Lower leg skin (tissue), 4 donors: Measurements from ENCODE around the gene ZCCHC4. TPM values are rescaled to one million over a fixed set of nuclear protein-coding genes. Genes with fewer than 3 reads are reported as not detected.

ENCODE experiments used
- DNase-seq, 2 donors: peaks; one replicate each; pipeline ENCODE4 v3.0.0-alpha.2; 2019; ENCODE audit warnings: low spot score in 2 of 2
- H3K4me3 ChIP-seq: fragments of 200-600 bp; sonication (generic); 2 replicates; pipeline ENCODE4 v1.5.1; 2017; ENCODE audit warnings: mild to moderate bottlenecking, low read depth; ENCODE audit not compliant: poor library complexity, severe bottlenecking
- POLR2A ChIP-seq, 2 donors: fragments of 450-650 bp; IDR thresholded peaks; one replicate each; pipeline ENCODE4 v1.6.1; 2016 to 2017; ENCODE audit warnings: antibody characterized with exemption in 2 of 2, mild to moderate bottlenecking in 1 of 2, moderate library complexity in 1 of 2
- WGBS, 2 donors: methylation state at CpG; one replicate each; pipeline ENCODE4 v1.1.5; 2018; 5-methylcytosine and 5-hydroxymethylcytosine counted together
- intact Hi-C: fragments of 100-400 bp; cut with DNase I; formaldehyde crosslinking; loops from one replicate; pipeline ENCODE4 v1.15.0; 2023; ENCODE audit warnings: low total_unique reads
- total RNA-seq, 4 donors: library from RNA; depleted of rRNA; stranded (reverse); fragments of >200 nt; gene quantifications; one replicate each; pipeline ENCODE4 v1.1.0, GENCODE V29; 2016
- TF ChIP-seq, protein P1 (sequence below), 3 donors: fragments of 450-650 bp; IDR thresholded peaks; one replicate each; pipeline ENCODE4 v1.5.1; 2016; ENCODE audit warnings: antibody characterized with exemption in 3 of 3, mild to moderate bottlenecking in 3 of 3, moderate library complexity in 2 of 3

ZCCHC4 gene
- total RNA-seq, 4 donors from 2014 or later, result 5.7 to 13.7 (median 10.6) TPM

DNA sequence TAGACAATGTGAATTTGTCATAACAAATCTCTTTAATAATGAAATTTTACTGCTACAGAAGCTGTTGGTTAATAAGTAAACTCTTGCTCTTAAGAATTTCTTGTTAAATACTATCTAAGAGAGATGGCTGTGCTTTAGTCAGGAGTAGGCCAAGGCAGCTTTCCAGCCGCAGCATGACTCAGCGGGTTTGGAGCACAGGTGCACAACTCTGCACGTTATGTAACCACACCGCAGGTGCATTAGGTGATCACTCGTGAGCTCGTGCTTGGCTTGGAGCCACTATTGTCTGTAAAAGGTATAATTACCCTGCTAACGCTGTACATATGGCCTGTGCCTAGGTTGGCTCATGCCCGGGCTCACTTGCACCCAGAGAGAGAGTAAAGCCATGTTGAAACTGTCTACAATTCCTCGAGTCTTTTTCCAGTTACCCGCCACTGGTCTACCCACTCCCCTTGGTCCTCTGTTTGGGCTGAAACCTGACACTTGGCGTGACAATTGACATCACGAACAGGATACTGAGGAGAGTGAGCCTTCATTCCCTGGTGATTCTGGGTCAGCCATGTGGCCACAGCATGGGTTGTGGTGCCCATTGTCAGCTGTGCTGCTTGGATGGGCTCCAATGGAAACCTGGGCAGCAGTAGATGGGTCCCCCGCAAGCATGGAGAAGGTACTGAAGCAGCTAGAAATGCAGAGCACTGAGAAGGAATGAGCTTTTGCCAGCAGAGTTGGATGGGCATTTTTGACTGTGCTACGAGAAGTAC, 46.1 kb downstream of the ZCCHC4 start:
- WGBS, 2 donors, result 73 to 82% methylated on average over 14 of the region's 14 CpGs

DNA sequence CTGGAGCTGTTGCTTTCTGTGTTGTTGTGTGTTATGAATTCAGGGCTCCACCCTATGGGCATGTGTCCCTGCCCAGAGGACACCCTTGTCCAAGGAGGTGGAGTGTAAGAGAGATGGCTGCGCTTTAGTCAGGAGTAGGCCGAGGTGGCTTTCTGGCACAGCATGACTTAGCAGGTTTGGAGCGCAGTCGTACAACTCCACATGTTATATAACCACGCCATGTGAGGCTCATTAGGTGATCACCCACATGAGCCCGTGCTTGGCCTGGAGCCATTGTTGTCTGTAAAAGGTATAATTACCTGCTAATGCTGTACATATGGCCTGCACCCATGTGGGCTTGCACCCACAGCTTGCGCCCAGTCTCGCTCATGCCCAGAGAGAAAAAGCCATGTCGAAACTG, 48.7 kb downstream of the ZCCHC4 start:
- DNase-seq, result no peak
- TF ChIP-seq POLR2A (IDR thresholded peaks at IDR 0.05), result no peak
- TF ChIP-seq, protein P1, sequence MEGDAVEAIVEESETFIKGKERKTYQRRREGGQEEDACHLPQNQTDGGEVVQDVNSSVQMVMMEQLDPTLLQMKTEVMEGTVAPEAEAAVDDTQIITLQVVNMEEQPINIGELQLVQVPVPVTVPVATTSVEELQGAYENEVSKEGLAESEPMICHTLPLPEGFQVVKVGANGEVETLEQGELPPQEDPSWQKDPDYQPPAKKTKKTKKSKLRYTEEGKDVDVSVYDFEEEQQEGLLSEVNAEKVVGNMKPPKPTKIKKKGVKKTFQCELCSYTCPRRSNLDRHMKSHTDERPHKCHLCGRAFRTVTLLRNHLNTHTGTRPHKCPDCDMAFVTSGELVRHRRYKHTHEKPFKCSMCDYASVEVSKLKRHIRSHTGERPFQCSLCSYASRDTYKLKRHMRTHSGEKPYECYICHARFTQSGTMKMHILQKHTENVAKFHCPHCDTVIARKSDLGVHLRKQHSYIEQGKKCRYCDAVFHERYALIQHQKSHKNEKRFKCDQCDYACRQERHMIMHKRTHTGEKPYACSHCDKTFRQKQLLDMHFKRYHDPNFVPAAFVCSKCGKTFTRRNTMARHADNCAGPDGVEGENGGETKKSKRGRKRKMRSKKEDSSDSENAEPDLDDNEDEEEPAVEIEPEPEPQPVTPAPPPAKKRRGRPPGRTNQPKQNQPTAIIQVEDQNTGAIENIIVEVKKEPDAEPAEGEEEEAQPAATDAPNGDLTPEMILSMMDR (IDR thresholded peaks at IDR 0.05), result no peak
- intact Hi-C loops, result no loop called here
- H3K4me3 ChIP-seq, result no peak overlapping the region
- WGBS, 2 donors, result 84 to 89% methylated on average over 9 of the region's 9 CpGs

More for the DNA sequence above, 46.1 kb downstream of the ZCCHC4 start:
- no peak overlapping the region for H3K4me3 ChIP-seq
- intact Hi-C loops, result loop anchor here (10.0 kb wide), 1 partner anchor 184 kb away; no protein-coding TSS in a partner anchor
- DNase-seq, result no peak
- TF ChIP-seq POLR2A (IDR thresholded peaks at IDR 0.05), result no peak
- TF ChIP-seq, protein P1 (IDR thresholded peaks at IDR 0.05), result no peak

DNA sequence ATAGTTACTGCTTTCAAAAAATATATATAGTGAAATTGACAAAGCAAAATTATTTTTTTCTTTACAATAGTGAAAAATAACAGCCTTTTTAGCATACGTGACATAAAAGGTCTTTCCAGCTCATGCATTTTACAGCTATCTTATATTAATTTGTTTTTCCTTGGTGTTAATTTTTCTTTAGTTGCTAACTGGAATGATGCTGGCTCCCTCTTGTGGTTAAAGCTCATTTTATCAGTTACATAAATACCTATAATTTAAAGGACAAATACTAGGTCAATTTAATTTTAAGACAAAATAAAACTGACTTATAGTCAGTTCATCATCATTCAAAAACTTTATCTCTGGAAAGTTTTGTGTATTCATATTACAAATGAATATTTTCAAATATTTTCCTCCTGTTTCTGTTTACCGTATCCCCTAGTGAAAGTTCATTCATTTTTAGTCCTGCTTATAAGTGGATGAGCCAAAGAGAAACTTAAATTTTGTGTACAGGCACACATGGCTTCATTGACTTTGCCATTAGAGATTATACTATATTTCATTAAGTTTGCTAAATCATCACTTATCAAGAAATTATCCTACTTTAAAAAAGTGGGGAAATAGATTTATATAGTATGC, 54.5 kb downstream of the ZCCHC4 start:
- WGBS, 2 donors, result 74 to 80% methylated on average over 2 of the region's 2 CpGs
- TF ChIP-seq POLR2A (IDR thresholded peaks at IDR 0.05), result no peak
- TF ChIP-seq, protein P1 (IDR thresholded peaks at IDR 0.05), result no peak
- no peak for DNase-seq
- no peak overlapping the region for H3K4me3 ChIP-seq
- intact Hi-C loops, result no loop called here

DNA sequence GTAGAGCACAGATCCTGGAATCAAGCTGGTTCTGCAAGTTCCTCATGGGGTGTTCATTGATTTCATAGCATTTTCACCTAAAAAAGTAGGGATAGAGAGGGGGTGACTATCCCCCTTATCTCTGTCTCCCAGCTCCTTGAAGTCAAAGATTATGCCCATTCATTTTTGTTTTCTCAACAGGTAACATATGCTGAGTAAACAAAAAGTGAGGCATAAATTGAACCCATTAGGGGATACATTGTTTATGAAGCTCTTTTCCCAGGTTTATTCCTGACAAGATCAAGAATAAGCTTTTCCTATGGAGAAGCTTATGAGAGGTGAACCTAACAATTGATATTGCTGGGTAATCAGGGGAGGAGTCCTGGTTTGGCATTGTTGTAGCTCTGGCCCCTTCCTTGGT, 55.3 kb downstream of the ZCCHC4 start:
- TF ChIP-seq POLR2A (IDR thresholded peaks at IDR 0.05), result no peak
- TF ChIP-seq, protein P1 (IDR thresholded peaks at IDR 0.05), result no peak
- no peak for DNase-seq
- intact Hi-C loops, result no loop called here
- no peak overlapping the region for H3K4me3 ChIP-seq

DNA sequence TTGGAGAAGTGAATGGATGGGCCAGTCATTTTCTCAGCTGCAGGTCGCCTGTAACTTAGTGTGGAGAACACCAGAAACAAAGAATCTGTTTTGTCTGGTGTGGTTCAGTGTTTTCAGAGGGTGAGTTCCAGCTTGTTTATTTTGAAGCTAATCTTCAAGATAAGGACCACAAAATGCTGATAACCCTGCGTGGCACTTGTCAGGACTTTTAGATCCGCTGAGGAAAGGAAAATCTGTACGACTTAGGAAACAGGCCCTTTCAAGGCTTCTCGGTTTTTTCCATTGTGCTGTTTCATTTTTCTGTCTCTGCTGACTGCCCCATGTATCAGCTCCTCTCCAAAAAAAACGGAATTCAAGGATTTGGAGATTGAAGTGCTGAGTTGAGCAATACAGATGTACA, 55.7 kb downstream of the ZCCHC4 start:
- TF ChIP-seq POLR2A (IDR thresholded peaks at IDR 0.05), result no peak
- TF ChIP-seq, protein P1 (IDR thresholded peaks at IDR 0.05), result no peak
- no peak for DNase-seq
- 84 to 86% methylated on average over 6 of the region's 6 CpGs for WGBS, 2 donors
- intact Hi-C loops, result no loop called here
- H3K4me3 ChIP-seq, result no peak overlapping the region
